SK-N-SH treated with all-trans-retinoic acid at 6 μM for 48 hours (cell line): ENCODE measurements around the gene HRH3.

Source experiments
- OSR1 ChIP-seq: fragments of 250-450 bp; sonication (Bioruptor Pico); IDR thresholded peaks from 2 replicates; pipeline ENCODE4 v1.8.0; 2022; ENCODE audit warnings: moderate library complexity, mild to moderate bottlenecking, inconsistent platforms
- PATZ1 ChIP-seq: fragments of 250-450 bp; sonication (Bioruptor Pico); IDR thresholded peaks from 2 replicates; pipeline ENCODE4 v1.8.0; 2020; ENCODE audit warnings: mild to moderate bottlenecking, moderate library complexity, borderline replicate concordance
- PPARA ChIP-seq: fragments of 250-450 bp; sonication (Bioruptor Pico); IDR thresholded peaks from 2 replicates; pipeline ENCODE4 v1.5.0; 2020; ENCODE audit warnings: mild to moderate bottlenecking, borderline replicate concordance
- RARB ChIP-seq: fragments of 250-450 bp; sonication (Bioruptor Pico); IDR thresholded peaks from 2 replicates; pipeline ENCODE4 v1.8.0; 2021; ENCODE audit warnings: mild to moderate bottlenecking, moderate library complexity
- TCF4 ChIP-seq: fragments of 250-450 bp; sonication (Bioruptor Pico); IDR thresholded peaks from 2 replicates; pipeline ENCODE4 v1.8.0; 2021; ENCODE audit warnings: mild to moderate bottlenecking, moderate library complexity, borderline replicate concordance
- ZFP3 ChIP-seq: fragments of 250-450 bp; sonication (Bioruptor Pico); IDR thresholded peaks from 2 replicates; pipeline ENCODE4 v1.5.0; 2020; ENCODE audit warnings: mild to moderate bottlenecking, moderate library complexity
- ZNF8 ChIP-seq: fragments of 450-650 bp; formaldehyde crosslinking; IDR thresholded peaks from 2 replicates; pipeline ENCODE4 v1.5.0; 2020; ENCODE audit warnings: mild to moderate bottlenecking, moderate library complexity

GRCh38 chr20:62228982-62229545 lies 9.0 kb upstream of the HRH3 start:
- no peak for TF ChIP-seq ZNF8
- no peak for TF ChIP-seq PATZ1 (CRISPR knock-in tag)
- TF ChIP-seq OSR1 (CRISPR knock-in tag) = no peak
- TF ChIP-seq RARB (CRISPR knock-in tag) = no peak
- no peak for TF ChIP-seq PPARA (CRISPR knock-in tag)
- no peak for TF ChIP-seq ZFP3 (CRISPR knock-in tag)
- TF ChIP-seq TCF4 (CRISPR knock-in tag) = no peak
